Esophagus squamous epithelium (tissue), 4 donors: ENCODE measurements around the gene STARD3.

ENCODE experiments used
- CTCF ChIP-seq, 6 experiments: fragments of 450-650 bp in 4 of 6; fragments of 200-600 bp in 2 of 6; sonication (generic) in 2 of 6; IDR thresholded peaks; one replicate each; pipeline ENCODE4 v1.5.1; 2016 to 2019; ENCODE audit warnings: antibody characterized with exemption in 6 of 6, mild to moderate bottlenecking in 4 of 6, moderate library complexity in 4 of 6
- POLR2A ChIP-seq, 4 donors: fragments of 450-650 bp; IDR thresholded peaks; one replicate each; pipeline ENCODE4 v1.6.1; 2017; ENCODE audit warnings: antibody characterized with exemption in 4 of 4, mild to moderate bottlenecking in 4 of 4, moderate library complexity in 3 of 4

- TF ChIP-seq CTCF (IDR thresholded peaks at IDR 0.05) (no peak), POLR2A (IDR thresholded peaks at IDR 0.05) (no peak)
Observed at GRCh38 chr17:39603304-39604016, 33.5 kb upstream of the STARD3 start.
